HG03460 (cell line): ENCODE data around the gene HERC6.
"Not testable (repeated sequence)": the region's sequence is repeated elsewhere in the genome, so short reads cannot be mapped to it uniquely, and the experiment has no call there.

Experiments used
- ATAC-seq: cut with Tn5 transposase; IDR thresholded peaks from one replicate; pipeline ENCODE4 v1.9.1; 2021; ENCODE audit not compliant: unreplicated experiment

HERC6 gene

GRCh38 chr4:88378691-88379559 is at the start of gene HERC6:
TSS of gene HERC6 (plus strand) at chr4:88378852. CDS start at chr4:88378922, 70 bp downstream.
- ATAC-seq: peak; percentile 67

- ATAC-seq: no peak
These were observed 44.8 kb upstream of the HERC6 start for GRCh38 chr4:88333741-88334405.

DNA sequence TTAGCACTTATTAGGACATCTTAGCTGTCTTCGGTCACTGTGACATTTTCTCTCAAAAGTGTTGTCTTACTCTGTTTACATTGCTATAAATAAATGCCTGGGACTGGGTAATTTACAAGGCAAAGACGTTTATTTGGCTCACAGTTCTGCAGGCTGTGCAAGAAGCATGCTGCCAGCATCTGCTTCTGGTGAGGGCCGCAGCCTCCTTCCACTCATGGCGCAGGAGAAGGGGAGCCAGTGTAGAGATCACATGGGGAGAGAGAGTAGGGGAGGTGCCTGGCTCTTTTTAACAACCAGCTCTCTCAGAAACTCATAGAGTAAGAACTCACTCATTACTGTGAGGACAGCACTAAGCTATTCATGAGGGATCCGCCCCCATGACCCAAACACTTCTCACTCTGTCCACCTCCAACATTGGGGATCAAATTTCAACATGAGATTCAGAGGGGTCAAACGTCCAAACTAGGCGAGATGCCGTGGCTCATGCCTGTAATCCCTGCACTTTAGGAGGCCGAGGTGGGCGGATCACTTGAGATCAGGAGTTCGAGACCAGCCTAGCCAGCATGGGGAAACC is 43.5 kb upstream of the HERC6 start:
- no peak for ATAC-seq

DNA sequence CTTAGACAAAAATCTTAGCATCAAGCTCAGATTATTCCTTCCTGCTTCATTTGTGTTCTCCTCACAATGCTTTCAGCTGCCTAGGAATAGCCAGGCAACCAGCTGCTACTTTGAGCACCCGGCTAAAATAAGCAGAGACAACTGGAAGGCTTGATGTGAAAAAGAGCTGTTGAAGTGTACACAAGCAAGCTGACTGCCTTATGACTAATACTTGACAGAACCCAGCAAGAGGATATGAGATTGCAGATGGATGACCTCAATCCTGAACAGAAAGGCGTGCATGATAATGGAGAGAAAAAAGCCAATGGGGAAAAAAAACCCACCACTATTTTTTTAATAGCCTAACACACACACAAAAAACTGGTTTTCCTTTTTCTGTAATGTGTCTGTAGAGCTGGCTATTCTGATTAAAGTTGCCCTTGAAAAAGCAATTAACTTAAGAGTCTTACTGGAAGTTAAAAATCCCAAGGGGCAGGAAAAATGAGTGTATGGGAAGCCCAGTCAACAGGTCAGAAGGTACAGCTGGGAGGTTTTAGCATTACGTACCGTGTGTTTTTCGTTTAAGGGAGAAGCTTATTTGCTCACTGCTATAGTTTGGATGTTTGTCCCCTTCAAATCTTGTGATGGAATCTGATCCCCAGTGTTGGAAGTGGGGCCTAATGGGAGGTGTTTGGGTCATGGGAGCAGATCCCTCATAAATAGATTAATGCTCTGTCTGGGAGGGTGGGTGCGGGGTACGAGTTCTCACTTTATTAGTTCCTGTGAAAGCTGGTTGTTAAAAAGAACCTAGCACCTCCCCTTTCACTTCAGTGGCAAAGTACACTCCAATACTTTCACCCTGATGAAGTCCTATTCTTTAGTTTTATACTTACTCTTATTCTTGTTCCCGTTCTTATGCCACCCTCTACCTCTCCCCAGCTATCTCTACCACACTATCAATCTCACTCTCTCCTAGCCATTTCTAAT is 37.1 kb upstream of the HERC6 start:
- ATAC-seq: no peak

- ATAC-seq: not testable (repeated sequence)
These were observed 31.8 kb upstream of the HERC6 start for GRCh38 chr4:88346902-88347301.

DNA sequence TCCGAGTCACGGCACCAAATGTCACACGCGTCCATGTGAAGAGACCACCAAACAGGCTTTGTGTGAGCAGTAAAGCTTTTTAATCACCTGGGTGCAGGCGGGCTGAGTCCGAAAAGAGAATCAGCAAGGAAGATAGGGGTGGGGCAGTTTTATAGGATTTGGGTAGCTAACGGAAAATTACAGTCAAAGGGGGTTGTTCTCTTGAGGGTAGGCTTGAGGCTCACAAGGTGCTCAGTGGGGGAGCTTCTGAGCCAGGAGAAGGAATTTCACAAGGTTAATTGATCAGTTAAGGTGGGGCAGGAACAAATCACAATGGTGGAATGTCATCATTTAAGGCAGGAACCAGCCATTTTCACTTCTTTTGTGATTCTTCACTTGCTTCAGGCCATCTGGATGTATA is 29.9 kb upstream of the HERC6 start:
- not testable (repeated sequence) for ATAC-seq

DNA sequence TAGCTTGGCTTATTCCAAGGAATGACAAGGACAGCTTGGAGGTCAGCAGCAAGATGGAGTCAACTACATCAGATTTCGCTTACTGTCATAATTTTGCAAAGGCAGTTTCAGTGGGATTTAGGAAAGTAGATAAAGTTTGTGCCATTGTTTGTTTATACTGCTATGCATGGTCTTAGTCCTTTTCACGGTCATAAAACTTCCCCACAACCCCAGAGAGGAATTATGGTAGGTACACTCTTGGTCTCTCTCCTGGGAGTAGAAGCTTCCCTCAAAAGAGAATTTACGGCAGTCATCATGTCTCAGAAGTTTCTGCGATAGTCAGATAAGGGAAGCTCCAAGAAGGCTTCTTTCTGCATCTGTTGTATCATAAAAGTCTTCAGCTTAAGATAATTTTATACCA is 27.9 kb upstream of the HERC6 start:
- no peak for ATAC-seq

DNA sequence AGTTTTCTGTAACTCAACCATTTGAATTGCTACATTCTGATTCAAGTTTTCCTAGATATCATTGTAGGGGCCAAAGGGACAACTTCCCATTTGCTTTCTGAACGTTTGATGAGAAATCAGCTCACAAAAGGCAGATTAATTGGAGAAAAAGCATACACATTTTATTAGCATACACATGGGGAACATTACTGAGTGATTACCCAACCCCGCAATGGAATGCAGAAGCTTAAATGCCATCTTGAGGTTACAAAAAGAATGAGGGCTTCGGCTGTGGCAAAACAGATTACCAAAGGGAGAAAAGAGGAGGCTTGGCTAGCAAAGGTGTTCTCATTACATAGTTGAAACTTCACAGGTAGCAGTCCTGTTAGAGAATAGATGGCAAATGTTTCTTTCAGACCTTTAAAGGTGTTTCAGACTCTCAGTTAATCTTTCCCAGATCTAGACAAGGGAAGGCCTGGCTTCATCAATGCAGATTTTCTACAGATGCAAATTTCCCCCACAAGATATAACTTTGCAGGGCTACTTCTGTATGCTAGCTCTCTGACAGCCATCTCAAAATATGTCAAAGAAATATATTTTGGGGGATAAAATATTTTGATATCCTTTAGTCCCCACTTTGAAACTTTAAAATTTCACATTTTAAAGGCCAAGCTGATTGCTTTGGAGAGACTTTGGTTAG is 26.5 kb upstream of the HERC6 start:
- ATAC-seq: no peak

- ATAC-seq: no peak
These were observed 25.3 kb upstream of the HERC6 start for GRCh38 chr4:88353324-88353723.

DNA sequence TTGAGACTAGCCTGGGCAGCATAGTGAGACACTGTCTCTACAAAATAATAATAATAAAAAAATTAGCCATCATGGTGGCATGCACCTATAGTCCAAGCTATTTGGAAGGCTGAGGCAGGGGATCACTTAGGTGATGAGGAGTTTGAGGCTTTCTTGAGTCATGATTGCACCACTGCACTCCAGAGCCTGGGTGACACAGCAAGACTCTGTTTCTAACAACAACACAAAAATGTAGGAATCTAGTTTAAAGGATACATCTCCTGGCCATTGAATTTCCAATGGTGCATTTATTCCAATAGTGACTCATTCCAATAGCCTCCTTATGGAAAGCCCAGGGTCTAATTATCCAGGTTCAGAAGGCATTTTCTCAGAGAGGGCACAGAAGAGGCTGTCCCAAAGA is 21.9 kb upstream of the HERC6 start:
- ATAC-seq: no peak

GRCh38 chr4:88357262-88357661 is 21.4 kb upstream of the HERC6 start:
- ATAC-seq: no peak

DNA sequence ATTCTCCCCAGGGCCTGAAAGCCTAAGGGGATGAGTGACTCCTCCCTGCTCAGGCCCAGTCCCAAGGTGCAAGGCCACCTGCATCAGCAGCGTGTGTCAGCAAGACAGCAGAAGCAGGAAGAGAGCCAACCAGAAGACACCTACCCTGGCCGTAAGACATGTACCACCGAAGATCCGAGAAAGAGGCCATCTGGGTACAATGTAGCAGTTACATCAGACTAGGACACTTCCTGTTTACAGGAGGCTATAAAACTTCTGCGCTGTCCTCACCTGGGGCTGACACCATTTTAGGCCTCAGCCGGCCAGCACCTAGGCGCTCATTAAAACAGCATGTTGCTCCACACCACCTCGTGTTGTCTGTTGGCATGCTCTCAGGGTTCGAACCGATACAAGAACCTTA is 19.1 kb upstream of the HERC6 start:
- ATAC-seq: no peak

DNA sequence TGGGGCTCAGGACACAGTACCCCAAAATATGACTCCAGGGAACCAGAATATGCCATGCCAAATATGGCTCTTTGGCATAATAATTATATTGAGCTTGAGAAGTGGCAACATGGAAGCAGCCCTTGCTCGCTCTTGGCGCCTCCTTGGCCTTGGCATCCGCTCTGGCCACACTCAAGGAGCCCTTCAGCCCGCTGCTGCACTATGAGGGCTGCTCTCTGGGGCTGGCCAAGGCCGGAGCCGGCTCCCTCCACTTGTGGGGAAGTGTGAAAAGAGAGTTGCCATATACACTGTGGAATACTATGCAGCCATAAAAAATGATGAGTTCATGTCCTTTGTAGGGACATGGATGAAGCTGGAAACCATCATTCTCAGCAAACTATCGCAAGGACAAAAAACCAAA is 18.4 kb upstream of the HERC6 start:
- no peak for ATAC-seq

DNA sequence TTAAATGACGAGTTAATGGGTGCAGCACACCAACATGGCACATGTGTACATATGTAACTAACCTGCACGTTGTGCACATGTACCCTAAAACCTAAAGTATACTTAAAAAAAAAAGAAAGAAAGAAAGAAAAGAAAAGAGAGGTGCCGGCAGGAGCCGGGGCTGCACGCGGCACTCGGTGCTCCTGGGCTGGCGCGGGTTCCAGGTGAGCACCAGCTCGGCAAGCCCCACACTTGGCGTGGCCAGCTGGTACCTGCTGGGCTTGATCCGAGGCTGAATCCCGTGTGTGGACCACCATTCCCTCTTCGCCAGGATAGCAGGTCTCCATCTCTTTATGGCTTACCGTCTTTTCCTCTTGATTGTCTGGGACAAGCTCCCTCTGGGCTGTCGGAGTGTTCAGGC is 17.9 kb upstream of the HERC6 start:
- ATAC-seq: no peak

DNA sequence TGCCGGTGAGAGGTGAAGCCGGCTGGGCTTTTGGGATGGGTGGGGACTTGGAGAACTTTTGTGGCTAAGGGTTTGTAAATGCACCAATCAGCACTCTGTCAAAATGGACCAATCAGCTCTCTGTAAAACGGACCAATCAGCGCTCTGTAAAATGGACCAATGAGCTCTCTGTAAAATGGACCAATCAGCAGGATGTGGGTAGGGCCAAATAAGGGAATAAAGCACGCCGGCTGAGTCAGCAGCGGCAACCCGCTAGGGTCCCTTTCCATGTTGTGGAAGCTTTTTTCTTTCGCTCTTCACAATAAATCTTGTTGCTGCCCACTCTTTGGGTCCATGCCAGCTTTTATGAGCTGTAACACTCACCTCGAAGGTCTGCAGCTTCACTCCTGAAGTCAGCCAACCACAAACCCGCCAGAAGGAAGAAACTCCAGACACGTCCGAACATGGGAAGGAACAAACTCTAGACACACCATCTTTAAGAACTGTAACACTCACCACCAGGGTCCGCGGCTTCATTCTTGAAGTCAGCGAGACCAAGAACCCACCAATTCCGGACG is 17.4 kb upstream of the HERC6 start:
- ATAC-seq: not testable (repeated sequence)

DNA sequence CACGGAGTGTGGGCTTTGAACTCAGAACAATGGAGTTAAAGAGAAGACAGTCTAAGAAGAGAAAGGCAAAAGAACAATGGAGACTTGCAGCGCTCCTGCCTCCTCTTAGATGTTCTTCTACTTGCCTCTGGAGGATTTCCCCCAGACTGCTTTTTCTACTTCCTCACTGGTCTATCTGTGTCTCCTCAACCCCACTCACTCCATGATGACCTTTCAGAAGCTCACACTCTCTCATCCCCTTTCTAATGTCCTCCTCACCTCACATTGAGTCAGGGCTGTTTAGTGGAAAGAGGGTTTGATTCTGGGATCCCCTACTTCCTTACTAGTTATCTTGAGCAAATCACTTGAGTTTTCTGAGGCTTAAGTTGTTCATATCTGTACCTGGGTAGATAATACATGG is 12.2 kb upstream of the HERC6 start:
- ATAC-seq: no peak

DNA sequence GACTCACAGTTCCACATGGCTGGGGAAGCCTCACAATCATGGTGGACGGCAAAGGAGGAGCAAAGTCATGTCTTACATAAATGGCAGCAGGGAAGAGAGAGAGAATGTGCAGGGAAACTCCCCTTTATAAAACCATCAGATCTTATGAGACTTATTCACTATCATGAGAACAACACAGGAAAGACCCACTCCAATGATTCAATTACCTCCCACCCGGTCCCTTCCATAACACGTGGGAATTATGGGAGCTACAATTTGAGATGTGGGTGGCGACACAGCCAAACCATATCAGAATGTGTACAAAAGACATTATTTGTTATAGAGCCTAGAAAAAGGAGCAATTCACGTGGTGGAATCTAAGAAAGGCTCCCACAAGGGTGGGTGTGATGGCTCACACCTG is 10.8 kb upstream of the HERC6 start:
- ATAC-seq: no peak

DNA sequence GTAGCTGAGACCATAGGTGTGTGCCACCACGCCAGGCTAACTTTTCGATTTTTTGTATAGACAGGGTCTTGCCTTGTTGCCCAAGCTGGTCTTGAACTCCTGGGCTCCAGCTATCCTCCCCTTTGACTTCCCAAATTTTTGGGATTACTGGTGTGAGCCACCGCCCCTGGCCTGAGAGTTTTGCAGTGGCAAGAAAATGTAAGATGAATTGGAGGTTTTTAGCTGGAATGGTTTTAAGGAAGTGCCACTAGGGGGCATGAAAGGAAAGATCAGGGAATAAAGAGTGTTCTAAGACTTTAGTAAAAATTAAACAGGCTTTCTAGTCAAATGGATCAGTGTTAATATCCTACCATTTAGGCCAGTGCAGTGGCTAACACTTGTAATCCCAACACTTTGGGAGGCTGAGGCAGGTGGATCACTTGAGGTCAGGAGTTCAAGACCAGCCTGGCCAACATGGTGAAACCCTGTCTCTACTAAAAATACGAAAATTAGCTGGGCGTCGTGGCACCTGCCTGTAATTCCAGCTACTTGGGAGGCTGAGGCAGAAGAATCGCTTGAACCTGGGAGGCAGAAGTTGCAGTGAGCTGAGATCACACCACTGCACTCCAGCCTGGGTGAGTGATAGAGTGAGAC is 9.4 kb upstream of the HERC6 start:
- not testable (repeated sequence) for ATAC-seq

GRCh38 chr4:88381123-88381522 is 2.5 kb downstream of the HERC6 start:
- ATAC-seq: no peak

DNA sequence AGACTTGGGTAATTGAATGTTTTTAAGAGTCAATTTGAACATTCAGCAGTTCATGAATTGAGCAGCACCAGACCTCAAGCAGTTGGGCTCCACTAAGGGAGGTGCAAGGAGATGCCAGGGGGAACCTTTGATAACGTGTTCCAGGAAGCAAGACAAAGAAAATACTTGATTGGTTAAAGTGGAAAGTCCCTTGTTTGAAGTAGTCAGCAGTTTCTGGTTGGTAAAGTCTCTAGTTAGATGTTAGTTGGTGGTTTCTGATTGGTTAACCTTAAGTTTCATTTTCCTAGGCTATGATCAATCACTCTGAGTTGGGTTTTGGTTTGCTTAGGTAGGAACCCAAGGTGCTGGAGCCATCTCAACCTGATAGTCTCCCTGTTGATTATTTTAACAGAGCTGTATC is 4.0 kb downstream of the HERC6 start:
- peak; percentile 44 for ATAC-seq
